Measurements from ENCODE around the gene RIMBP2.

GRCh38 chr12:130739571-130739970, 23.5 kb upstream of the RIMBP2 start:
- TF ChIP-seq POLR2AphosphoS5 (IDR thresholded peaks at IDR 0.05; ENCODE audit: insufficient read depth in 1 of 2, low read depth in 1 of 2) (no peak), POLR2A (IDR thresholded peaks at IDR 0.05) (no peak), CTCF (IDR thresholded peaks at IDR 0.05) (no peak)

Data from vagina (tissue), 2 donors.